ENCODE results near the gene ULK4.

- TF ChIP-seq CTCF (IDR thresholded peaks at IDR 0.05) = no peak
- TF ChIP-seq POLR2A (IDR thresholded peaks at IDR 0.05) = no peak
Measured at GRCh38 chr3:41222501-41222900, 739.4 kb downstream of the ULK4 start.

Data from ovary (tissue), 3 donors.